Cardiac septum (tissue), 1 donor: ENCODE data around the gene HSF2BP. TPM values are rescaled to one million over a fixed set of nuclear protein-coding genes. Genes with fewer than 3 reads are reported as not detected.
"Not testable (repeated sequence)": the region's sequence is repeated elsewhere in the genome, so short reads cannot be mapped to it uniquely, and the experiment has no call there.

Experiments
- DNase-seq: peaks from one replicate; pipeline ENCODE4 v3.0.0-alpha.2; 2020; ENCODE audit warnings: low spot score
- intact Hi-C: fragments of 100-400 bp; cut with DNase I; formaldehyde crosslinking; loops from one replicate; pipeline ENCODE4 v1.14.0; 2022
- total RNA-seq: library from RNA; stranded (reverse); fragmentation: NEBNext Ultra II Directional; extraction: Animal tissue kit (Norgen Biotek cat#: 25700); gene quantifications from one replicate; pipeline ENCODE4 v1.2.1, GENCODE V29; 2021
- donor health status: DM: no; HTN: no; CAD: no.

The HSF2BP gene
- total RNA-seq, 1 donor from 2014 or later: not detected

DNA sequence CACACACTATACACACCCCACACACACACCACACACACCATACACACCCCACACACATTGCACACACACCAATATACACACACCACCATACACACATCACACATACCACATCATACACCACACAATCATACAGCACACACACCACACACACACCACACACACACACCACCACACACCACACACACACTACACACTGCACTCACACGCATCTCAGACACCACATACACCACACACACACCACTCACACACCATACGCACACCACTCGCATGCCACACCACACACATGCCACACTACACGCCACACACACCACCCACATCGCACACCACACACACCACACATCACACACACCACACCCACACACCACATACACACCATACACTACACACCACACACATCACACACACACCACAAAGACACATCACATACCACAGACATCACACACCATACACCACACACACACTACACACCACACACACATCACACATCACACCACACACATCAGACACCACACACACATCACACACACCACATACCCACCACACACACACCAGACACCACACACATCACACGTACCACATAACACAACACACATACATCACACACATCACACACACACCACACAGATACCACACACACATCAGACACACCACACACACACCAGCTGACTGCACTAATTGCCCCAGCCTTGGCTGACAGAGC lies 54.6 kb downstream of the HSF2BP start:
- intact Hi-C loops: no loop called here
- no peak for DNase-seq

DNA sequence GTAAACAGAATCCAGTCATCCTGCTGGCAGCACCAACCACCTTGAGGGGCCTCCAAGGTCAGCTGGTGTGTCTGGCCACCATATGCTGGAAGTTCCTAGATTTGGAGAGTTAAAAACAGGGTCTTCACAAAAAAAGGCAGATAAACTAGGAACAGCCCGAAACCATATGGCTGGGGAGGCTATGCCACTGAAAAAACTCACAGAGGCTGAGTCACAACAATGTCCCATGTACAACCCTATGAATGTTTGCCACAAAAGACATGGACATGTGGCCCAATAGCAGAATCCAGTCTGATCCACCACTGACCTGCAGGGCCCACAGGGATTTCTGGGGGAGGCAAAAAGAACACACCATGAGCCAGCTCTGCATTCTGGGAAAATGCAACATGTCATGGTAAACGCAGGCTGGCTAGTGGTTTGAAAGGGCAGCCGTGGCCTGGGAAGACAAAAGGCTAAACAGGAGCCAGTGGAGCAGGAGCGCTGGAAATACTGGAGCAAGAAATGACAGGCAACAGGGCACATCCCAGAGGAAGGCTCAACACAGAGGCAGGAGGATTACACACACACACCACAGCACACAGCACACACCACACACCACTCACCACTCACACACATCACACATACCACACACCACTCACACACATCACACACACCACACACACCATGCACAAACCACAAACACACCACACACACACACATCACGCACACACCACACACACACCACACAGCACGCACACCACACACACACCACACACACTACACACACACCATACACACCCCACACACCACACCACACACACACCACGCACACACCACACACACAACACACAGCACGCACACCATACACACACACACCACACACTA lies 55.4 kb downstream of the HSF2BP start:
- intact Hi-C loops: no loop called here
- no peak for DNase-seq

DNA sequence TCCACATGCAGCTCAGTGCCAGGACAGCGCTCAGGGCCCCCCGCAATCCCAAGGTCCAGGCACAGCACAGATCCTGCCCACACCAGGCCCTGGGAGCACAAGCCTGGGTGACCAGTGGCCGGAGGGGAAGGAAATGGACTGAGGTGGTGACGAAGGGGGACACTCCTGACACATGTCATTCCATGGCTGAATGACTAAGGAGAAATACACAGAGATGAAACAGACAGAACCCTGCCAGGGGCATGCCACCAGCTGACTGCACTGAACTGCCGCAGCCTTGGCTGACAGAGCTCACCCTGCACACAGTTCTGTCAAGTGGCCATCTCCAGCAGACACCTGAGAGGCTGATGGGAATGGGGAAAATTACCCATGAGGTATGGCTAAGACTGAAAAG lies 56.1 kb downstream of the HSF2BP start:
- intact Hi-C loops: no loop called here
- no peak for DNase-seq

DNA sequence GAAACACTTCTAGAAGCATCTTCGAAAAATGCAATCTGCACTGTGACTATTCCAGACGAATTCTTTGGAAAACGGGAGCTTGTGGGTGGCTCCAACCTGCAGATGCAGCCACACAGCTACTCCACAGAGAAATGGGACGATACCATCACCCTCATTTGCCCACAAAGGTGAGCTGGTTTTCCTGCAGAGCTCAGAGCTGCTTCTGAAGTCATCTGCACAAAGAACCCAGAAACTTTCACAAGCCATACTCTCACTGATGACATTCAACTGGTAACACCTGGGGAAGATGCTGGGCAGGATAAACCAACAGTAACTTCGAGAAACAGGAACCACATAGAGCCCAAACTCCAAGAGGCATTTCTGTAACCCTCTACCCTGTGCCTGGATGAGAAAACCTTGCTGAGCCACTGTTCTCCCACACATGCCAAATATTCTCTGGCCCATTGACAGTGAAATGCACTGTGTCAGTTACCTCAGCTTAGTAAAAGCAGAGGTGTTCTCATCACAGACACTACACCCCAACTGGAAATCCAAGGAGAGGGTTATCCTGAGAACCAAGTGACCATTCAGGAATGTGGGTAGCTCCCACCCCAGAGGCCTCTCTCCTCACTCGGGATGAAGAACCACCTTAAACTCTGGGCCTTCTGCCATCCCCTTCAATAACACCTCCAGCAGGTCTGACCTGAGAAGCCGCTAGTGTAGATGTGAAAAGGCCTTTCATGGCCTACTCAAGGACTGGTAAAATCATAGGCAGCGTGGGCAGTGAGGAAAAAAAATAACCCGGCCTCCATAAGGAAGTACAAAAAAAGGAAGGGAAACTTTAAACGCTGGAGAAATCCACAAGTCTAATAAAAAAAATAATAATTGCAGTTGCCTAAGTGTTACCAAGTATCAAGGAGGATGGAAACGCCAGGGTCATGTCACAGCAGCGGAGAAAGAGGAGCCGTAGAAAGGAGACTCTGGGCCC lies 56.7 kb downstream of the HSF2BP start:
- no peak for DNase-seq
- intact Hi-C loops: no loop called here

DNA sequence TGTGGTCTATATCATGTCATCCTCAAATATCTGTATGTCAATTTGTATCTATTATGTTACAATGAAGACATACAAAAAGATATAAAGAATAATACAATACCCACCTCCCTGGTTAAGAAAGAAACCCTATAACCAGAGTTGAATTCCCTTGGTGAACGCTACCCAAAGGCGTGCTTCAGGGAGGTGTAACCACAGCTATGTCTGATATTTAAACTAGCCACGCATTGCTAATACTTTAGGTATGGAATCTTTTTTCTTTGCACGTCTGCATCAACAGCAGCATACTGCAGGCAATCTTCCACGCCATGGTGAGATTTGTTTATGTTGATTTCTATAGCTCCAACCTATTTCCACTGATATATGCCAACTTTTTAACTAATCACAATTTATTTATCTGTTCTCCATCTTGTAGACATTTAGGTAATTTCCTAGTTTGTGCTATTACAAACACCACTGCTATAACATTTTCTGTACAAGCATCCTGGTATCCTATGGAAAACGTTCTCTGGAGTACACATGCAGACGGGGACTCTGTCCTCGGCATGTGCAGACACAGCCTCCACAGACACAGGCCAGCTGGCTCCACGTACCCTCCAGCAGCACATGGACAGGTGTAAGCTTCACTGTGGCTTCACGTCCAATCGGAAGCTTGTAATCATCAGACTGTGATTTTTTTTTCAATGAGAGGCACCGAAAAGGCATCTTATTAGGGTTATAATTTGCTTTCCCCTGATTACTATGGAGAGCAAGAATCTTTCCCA lies 58.5 kb downstream of the HSF2BP start:
- intact Hi-C loops: no loop called here
- no peak for DNase-seq

DNA sequence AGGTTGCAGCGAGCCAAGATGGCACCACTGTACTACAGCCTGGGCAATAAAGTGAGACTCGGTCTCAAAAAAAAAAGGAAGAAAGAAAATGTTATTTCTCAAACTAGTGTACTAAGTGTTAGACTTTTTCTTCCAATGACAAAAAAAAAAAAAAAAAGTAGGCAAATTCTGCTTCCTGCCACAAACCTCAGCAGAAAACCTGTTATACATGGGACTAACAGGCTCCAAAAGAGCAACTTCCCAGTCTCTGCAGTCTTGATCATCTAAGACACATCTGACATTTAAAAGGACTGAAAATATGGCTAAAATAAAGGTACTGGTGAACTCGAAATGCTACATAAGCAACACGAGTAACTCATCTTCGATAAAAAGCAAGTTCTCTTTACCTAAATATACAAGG lies 59.6 kb downstream of the HSF2BP start:
- DNase-seq: no peak
- intact Hi-C loops: no loop called here

DNA sequence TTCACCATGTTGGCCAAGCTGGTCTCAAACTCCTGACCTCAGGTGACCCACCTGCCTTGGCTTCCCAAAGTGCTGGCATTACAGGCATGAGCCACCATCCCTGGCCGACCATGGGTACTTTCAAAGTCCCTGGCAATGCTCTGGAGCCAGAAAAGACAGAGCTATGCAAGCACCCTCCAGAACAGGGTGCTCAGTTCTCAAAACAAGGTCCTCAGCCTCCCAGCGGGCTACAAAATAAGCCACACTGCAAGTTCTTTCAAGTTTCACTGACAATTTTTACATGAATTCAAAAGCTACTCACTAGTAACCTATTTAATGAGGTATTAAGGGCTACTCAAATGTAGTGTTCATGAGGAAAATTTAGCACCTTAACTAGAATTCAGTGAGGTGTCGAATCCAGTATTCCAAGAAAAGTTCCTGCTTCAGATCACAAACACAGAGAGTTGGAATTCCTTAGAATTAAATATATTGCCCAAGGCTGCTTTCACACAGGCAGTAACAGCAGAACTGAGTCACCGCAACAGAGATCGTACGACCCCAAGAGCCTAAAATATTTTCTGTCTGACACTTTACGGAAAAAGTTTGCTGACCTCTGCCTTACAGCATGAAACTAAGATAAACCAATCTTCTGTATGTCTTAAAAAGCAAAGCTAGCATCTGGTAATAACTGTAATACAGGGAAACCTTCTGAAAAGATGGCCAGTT lies 60.7 kb downstream of the HSF2BP start:
- intact Hi-C loops: no loop called here
- DNase-seq: no peak

DNA sequence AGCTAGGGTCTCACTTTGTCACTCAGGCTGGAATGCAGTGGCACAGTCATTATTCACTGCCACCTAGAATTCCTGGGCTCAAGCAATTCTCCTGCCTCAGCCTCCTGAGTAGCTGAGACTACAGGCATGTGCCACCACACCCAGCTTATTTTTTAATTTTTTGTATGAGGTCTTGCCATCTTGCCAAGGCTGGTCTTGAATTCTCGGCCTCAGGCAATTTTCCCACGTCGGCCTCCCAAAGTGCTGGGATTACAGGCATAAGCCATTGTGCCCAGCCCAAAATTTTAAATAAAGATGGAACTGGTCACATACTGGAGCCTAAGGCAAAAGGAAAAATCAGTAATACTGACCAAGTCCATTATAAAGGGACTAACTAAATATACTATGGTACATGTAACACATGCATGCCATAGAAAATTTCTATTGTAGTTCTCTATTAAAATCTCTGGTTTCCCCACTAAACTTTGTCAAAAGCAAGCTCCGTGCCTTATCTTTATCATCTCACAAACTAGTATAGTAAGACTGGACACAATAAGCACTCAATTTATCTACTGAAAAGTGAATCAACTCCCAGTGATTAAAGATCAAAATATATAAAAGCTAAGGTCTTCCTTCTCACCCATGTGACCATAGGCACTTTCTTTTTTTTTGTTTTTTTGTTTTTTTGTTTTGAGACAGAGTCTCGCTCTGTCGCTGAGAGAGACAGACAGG lies 61.6 kb downstream of the HSF2BP start:
- intact Hi-C loops: no loop called here
- DNase-seq: no peak

DNA sequence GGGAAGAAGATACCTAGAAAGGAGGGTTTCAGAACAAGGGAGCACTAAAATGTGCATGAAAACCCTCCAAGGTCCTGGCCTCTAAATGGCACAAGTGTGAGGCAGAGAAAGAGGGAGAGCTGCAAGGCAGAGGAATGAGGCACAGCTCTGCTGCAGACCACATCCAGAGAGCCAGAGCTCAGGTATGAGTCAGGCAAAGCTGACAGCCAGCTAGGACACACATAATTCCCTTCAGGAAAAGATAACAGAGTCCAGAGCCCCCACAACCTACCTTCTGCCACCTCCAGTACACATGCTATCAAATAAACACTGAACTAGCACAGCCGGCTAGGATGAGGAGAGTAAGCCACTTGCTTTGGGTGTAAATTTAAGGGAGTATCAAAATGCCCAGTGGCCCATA lies 62.2 kb downstream of the HSF2BP start:
- no peak for DNase-seq
- intact Hi-C loops: no loop called here

DNA sequence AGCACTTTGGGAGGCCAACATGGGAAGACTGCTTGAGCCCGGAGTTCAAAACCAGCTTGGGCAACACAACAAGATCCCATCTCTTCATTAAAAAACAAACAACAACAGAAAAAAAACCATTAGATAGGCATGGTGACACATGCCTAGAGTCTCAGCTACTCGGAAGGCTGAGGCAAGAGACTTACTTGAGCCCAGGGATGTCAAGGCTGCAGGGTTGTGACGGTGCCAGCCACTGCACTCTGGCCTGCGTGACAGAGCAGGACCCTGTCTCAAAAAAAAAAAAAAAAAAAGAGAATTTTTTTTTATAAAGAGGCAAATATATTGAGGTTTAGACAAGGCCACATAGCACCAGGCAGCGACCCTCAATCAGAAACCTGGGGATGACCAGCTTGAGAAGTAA lies 62.7 kb downstream of the HSF2BP start:
- DNase-seq: no peak
- intact Hi-C loops: no loop called here

DNA sequence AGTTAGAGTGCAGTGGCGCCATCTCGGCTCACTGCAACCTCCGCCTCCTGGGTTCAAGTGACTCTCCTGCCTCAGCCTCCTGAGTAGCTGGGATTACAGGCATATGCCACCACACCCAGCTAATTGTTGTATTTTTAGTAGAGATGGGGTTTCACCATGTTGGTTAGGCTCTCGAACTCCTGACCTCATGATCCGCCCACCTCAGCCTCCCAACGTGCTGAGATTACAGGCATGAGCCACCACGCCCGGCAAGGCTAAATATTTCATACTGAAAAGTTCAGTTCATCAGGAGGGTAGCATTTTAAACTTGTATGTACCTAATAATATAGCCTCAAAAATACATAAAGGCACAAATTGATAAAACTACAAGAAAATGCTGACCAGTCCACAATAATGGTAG lies 63.5 kb downstream of the HSF2BP start:
- intact Hi-C loops, DNase-seq: not testable (repeated sequence)

DNA sequence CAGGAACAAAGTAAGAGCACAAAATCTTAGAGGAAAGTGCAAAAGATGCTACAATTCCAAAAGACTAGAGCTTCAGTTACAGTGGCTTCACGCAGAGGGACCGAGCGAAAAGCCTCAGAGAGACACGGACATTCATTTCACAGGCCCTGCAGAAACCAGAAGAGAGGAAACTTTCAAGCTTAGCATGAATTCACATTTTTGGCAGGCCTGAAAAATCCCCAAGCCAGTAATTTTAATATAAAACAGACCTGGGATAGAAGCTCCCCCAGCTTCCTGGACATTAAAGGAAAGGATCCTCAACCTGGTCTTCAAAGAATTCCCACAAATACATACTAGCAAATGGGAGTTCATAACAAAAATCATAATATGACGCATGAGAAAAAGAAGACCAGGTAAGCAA lies 66.2 kb downstream of the HSF2BP start:
- intact Hi-C loops: no loop called here
- DNase-seq: no peak

DNA sequence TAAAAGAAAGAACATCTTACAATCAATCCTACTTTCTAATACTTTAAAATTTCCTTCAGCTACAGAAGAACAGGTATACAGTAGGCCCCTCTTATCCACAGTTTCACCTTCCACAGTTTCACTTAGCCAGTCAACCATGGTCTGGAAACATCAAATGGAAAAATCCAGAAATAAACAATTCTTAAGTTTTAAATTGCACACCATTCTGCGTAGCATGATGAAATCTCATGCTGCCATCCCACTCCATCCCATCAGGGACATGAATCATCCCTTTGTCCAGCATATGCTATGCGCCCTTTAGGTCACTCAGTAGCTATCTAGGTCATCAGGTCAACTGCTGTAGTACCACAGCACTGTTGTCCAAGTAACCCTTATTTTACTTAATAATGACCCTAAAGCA lies 67.7 kb downstream of the HSF2BP start:
- no peak for DNase-seq
- intact Hi-C loops: no loop called here

DNA sequence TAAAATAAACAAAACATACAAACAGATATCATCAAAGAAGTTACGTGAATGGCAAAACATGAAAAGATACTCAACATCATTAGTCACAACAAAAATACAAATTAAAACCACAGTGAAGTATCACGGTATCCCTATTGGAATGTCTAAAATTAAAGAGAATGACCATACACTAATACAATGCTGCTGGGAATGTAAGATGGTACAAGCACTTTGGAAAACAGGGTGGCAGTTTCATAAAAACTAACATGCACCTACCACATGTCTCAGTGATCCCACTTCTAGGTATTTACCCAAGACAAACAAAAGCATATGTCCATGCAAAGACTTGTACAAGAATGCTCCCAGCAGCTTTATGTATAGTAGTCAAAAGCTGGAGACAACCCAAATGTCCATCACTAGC lies 69.1 kb downstream of the HSF2BP start:
- intact Hi-C loops: no loop called here
- DNase-seq: no peak

DNA sequence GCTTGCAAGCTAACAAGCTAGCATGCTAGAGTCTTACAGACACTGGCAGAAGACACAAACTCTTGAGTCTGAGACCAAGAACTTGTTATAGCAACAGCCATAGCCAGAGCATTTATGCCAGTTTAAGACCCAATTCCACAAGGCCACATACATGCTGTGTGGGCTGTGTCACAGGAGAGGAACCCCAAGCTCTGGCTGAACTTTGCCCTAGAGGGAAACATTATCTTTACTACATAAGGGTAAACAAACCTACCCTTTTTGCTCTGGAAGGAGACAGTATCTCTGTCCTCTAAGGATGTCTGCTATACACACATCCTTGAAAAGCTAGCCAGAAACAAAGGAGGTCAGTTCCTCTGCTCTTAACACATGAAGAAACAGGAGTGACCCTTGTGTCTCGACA lies 70.3 kb downstream of the HSF2BP start:
- DNase-seq: no peak

DNA sequence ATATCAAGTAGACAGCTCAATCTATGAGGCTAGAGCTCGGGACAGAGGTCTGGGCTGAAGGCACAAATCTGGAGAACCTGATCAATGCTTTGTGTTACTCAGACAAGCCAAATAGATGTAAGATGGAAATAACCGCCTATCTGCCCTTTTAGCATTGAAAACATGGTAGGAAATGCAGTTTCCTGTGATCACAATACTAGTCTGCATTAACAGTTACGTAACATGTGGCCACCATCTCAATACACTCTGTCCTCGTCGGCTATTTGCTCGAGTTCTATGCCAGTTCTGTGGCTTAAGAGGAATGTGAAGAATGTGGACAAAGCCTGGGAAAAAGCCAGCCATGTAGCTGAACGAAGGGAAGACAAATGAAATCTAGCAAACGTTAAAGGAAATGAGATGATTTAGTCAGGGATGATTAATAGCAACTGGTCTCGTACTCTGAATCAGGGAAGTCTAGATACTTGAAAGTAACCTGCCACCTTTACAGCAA lies 73.3 kb downstream of the HSF2BP start:
- intact Hi-C loops: no loop called here
- no peak for DNase-seq

More for the DNA sequence above, 70.3 kb downstream of the HSF2BP start:
- intact Hi-C loops: no loop called here

DNA sequence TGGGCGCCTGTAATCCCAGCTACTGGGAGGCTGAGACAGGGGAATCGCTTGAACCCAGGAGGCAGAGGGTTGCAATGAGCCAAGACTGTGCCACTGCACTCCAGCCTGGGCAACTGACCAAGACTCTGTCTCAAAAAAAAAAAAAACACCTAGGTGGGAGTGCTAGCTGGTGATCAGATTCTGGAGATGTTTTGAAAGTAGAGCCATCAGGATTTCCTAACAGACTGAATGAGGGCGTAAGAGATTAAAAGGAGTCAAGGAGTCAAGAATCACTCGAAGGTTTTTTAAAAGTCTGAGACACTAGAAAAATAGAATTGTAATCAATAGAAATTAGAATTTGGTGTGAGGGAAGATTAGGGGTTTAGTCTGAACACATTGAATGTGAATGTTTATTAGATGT lies 73.8 kb downstream of the HSF2BP start:
- no peak for DNase-seq
- intact Hi-C loops: no loop called here

DNA sequence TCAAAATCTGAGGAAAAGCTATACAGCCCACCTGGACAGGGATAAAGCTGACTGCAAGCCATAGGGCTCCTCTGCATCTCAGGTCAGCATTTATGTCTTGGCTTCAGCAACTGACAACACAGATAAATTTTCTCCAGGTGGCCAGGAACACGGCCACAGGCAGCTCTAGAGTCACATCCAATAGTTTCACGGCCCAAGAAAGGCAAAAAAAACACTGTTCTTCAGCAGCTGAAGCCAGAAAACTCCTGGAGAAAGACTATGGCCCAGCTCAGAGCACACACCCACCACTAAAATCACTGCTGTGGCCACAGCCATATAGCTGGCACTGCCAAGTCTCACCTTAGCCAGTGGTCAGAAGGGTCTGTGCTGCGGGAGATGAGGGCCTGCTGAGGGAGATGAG lies 77.8 kb downstream of the HSF2BP start:
- intact Hi-C loops: no loop called here
- DNase-seq: no peak
